Upper lobe of right lung (tissue), 1 donor: Measurements from ENCODE around the gene GATAD2A. TPM values are rescaled to one million over a fixed set of nuclear protein-coding genes. Genes with fewer than 3 reads are reported as not detected.

Experiments used
- ATAC-seq: fragments of 200-7000 bp; cut with Tn5 transposase; one replicate; pipeline ENCODE4 v1.9.1; 2020; ENCODE audit warnings: mild to moderate bottlenecking, moderate library complexity
- DNase-seq: peaks from one replicate; pipeline ENCODE4 v3.0.0-alpha.2; 2020
- H3K27ac ChIP-seq: fragments of 200-600 bp; one replicate; pipeline ENCODE4 v1.8.0; 2022
- H3K27me3 ChIP-seq: fragments of 200-600 bp; one replicate; pipeline ENCODE4 v1.8.0; 2022; ENCODE audit warnings: mild to moderate bottlenecking
- H3K36me3 ChIP-seq: fragments of 200-600 bp; one replicate; pipeline ENCODE4 v1.8.0; 2022
- H3K4me1 ChIP-seq: fragments of 200-600 bp; one replicate; pipeline ENCODE4 v1.8.0; 2022
- H3K4me3 ChIP-seq: fragments of 200-600 bp; one replicate; pipeline ENCODE4 v1.8.0; 2022; ENCODE audit warnings: mild to moderate bottlenecking
- H3K9me3 ChIP-seq: fragments of 200-600 bp; one replicate; pipeline ENCODE4 v1.8.0; 2022
- intact Hi-C: fragments of 100-400 bp; cut with DNase I; formaldehyde crosslinking; loops from one replicate; pipeline ENCODE4 v1.11.0; 2022
- total RNA-seq: library from RNA; stranded (reverse); fragmentation: NEBNext Ultra II Directional; extraction: Animal tissue kit (Norgen Biotek cat#: 25700); gene quantifications from one replicate; pipeline ENCODE4 v1.2.1, GENCODE V29; 2021
- TF ChIP-seq, protein P1 (sequence below): fragments of 200-600 bp; IDR thresholded peaks from one replicate; pipeline ENCODE4 v1.8.0; 2022; ENCODE audit warnings: antibody characterized with exemption
- donor health status: DM: no; HTN: yes; CAD: no; lungs with severe emphysema.

The GATAD2A gene
- total RNA-seq, 1 donor from 2014 or later: 85.8 TPM

DNA sequence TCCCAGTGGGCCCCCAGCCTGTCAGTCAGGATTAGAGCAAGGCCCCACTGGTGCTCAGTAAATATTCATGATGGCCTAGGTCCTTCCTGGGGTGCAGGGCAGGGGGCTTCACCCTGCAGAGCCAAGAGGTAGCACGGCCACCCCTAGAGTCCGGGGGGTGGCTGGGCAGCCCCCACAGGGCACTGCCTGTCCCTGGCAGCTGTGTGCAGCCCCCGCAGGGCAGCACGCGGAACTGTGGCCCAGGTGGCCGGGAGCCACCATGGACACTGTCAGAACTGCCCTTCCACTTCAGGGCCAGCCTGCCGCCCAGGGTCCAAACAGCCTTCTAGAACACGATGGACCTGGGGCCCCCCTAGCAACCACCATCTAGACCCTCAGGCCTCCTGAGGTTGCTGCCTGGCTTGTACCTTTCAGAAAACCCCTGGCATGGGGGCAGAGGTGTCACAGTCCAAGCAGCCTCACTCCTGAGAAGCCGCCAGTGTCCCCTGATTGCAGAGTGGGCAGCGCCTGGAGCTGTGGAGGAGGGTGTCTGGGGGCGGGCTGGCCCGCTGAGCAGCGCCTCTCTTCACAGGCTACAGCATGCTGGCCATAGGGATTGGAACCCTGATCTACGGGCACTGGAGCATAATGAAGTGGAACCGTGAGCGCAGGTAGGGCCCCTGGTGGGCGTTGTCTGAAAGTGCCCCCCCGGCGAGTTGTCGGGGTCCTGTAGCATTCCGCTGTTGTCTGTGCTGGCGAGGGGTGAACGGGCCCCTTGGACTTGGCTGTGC is 120.3 kb downstream of the GATAD2A start:
- H3K36me3 ChIP-seq: peaks cover 42% of the 10 kb centered on the region

DNA sequence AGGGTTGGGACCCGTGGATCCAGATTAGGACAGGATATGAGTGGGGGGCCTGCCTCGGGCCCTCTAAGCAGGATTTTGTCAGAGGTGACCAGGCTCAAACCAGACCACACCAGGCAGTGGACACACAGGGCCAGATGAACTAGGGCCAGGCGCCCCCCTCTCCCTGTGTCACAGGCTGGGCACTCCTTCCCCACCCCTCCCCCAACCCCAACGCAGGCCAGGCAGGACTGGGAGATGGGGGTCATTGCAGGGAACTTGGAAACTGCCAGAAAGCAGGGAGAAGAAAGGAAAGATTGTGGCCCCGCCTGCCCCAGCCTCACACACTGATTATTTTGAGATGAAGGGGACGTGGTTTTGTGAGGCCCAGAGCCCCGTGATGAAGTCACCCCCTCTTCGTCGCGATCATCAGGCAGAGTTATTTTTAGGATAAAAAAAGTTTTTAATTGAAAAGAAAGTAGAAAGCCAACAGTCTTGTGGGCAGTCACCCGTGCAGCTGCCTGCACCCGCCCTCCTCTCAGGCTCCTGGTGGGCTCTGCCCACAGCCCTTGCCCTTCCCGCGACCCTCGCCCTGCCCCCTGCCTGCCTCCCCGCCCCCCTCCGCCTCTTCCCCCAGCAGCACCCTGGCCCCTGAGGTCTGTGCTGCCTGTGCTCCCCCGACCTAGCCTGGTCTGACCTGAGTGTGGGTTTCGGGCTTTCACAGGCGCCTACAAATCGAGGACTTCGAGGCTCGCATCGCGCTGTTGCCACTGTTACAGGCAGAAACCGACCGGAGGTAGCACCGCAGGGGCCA is 121.3 kb downstream of the GATAD2A start:
- no peak overlapping the region for H3K4me3 ChIP-seq
- DNase-seq (no peak), ATAC-seq (no peak)
- peaks cover 41% of the 10 kb centered on the region for H3K36me3 ChIP-seq
- H3K9me3 ChIP-seq: no peaks in the 10 kb centered on the region
- TF ChIP-seq, protein P1, sequence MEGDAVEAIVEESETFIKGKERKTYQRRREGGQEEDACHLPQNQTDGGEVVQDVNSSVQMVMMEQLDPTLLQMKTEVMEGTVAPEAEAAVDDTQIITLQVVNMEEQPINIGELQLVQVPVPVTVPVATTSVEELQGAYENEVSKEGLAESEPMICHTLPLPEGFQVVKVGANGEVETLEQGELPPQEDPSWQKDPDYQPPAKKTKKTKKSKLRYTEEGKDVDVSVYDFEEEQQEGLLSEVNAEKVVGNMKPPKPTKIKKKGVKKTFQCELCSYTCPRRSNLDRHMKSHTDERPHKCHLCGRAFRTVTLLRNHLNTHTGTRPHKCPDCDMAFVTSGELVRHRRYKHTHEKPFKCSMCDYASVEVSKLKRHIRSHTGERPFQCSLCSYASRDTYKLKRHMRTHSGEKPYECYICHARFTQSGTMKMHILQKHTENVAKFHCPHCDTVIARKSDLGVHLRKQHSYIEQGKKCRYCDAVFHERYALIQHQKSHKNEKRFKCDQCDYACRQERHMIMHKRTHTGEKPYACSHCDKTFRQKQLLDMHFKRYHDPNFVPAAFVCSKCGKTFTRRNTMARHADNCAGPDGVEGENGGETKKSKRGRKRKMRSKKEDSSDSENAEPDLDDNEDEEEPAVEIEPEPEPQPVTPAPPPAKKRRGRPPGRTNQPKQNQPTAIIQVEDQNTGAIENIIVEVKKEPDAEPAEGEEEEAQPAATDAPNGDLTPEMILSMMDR: no peak
- no peaks in the 10 kb centered on the region for H3K27me3 ChIP-seq
- intact Hi-C loops: no loop called here
- H3K4me1 ChIP-seq: no peaks in the 10 kb centered on the region
- no peak overlapping the region for H3K27ac ChIP-seq

More for the DNA sequence above, 120.3 kb downstream of the GATAD2A start:
- H3K9me3 ChIP-seq: no peaks in the 10 kb centered on the region
- no peaks in the 10 kb centered on the region for H3K4me1 ChIP-seq
- ATAC-seq (no peak), DNase-seq (no peak)
- no peaks in the 10 kb centered on the region for H3K27me3 ChIP-seq
- no peak overlapping the region for H3K4me3 ChIP-seq
- TF ChIP-seq, protein P1: no peak
- H3K27ac ChIP-seq: no peak overlapping the region
- intact Hi-C loops: no loop called here

DNA sequence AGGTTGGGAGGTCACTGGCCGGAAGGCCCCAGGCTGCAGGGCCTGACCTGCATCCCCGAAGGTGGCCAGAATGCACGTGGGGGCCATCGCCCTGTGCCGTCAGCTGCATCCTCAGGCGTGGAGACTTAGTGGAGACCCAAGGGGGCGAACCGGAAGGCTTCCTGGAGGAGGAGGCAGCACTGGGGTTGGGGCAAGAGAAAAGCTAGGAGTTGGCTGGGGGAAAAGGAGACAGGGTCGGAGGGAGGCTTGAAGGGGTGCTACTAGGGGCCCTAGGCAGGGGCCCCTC is 121.8 kb downstream of the GATAD2A start:
- TF ChIP-seq, protein P1: no peak
- no peak for DNase-seq
- intact Hi-C loops: no loop called here
- no peaks in the 10 kb centered on the region for H3K9me3 ChIP-seq
- no peak for ATAC-seq
- no peak overlapping the region for H3K27ac ChIP-seq
- no peak overlapping the region for H3K4me3 ChIP-seq
- no peaks in the 10 kb centered on the region for H3K27me3 ChIP-seq
- H3K36me3 ChIP-seq: peaks cover 41% of the 10 kb centered on the region
- peaks cover 4% of the 10 kb centered on the region for H3K4me1 ChIP-seq

DNA sequence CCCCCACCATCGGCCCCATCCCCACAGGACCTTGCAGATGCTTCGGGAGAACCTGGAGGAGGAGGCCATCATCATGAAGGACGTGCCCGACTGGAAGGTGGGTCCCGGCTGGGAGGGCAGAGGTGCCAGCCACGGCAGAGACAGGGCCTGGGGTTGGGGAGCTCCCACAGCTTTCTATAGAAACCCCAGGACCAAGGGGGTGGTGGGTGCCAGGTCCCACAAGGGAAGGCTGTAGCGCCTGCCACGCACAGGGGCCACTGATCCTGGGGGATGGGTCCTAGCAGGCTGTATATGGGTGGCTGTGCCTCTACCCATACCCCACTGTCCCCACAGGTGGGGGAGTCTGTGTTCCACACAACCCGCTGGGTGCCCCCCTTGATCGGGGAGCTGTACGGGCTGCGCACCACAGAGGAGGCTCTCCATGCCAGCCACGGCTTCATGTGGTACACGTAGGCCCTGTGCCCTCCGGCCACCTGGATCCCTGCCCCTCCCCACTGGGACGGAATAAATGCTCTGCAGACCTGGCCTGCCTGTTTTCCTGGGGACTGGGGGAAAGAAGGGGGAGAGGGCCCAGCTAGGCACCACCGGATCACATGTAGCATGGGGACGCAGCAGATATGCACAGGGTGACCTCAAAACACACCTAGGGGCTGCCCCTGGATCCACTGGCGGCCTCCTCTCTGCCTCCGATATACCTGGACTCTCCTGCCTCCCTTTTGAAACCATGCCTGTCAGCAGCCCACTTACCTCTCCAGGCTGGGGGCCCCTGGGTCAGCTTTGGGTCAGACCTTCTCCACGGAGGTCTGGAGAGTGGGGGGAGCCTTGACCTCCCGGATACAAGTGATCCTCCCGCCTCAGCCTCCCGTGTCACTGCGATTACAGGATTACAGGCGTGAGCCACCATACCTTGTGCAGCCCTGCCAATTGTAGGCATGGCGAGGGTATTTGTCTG is 122.5 kb downstream of the GATAD2A start:
- Histone ChIP-seq H3K4me3 (no peak overlapping the region), H3K4me1 (peaks cover 7% of the 10 kb centered on the region), H3K9me3 (no peaks in the 10 kb centered on the region), H3K27ac (no peak overlapping the region), H3K36me3 (peaks cover 41% of the 10 kb centered on the region), H3K27me3 (no peaks in the 10 kb centered on the region)
- DNase-seq (no peak), ATAC-seq (no peak)
- intact Hi-C loops: no loop called here
- TF ChIP-seq, protein P1: no peak

DNA sequence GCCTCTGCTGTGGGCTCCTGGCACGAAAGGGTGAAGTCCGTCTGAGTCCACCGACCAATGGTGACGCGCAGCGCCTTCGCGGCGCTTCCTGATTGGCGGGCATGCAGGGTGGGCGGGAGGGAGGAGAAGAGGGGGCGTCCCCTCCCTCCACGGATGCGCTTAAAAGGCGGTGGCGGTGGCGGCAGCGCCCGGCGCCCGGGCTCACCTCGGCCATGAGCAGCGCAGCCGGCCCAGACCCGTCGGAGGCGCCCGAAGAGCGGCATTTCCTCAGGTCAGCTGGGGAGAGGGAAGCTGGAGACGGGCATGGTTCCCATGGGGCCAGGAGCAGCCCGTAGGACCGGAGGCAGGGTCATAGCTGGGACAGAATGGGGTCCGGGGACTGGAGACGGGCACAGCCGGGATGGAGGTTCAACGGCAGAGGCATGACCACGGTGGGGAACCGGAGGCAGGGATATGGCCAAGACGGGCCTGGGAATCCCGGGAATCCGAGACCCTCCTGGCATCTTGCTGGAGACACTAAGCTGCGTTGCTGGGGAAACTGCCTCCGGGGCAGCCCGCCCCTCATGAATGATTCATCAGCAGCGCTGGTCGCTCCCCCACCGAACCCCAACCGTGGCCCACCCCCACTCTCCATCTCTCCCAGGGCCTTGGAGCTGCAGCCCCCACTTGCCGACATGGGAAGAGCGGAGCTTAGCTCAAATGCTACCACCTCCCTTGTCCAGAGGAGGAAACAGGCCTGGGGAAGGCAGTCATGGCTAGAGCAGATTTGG is 123.4 kb downstream of the GATAD2A start, which contains the start of gene YJEFN3:
Gene YJEFN3, plus strand, starts transcription at position 191 of the 770 bp plus-strand sequence. Its CDS starts 22 bp downstream, at position 213.
- TF ChIP-seq, protein P1: no peak
- peaks cover 7% of the 10 kb centered on the region for H3K4me1 ChIP-seq
- ATAC-seq (no peak), DNase-seq (no peak)
- H3K27me3 ChIP-seq: no peaks in the 10 kb centered on the region
- H3K36me3 ChIP-seq: peaks cover 34% of the 10 kb centered on the region
- H3K9me3 ChIP-seq: no peaks in the 10 kb centered on the region
- no peak within 1 kb of the TSS for H3K4me3 ChIP-seq
- no peak within 1 kb of the TSS for H3K27ac ChIP-seq
- intact Hi-C loops: no loop called here
